Activated CD4-positive, alpha-beta memory T cell treated with anti-CD3 and anti-CD28 coated beads, Interleukin-2, amount 10 ng/mL, durations not matched to agents 7 days and 5 days (primary cell): ENCODE results near the gene ARHGAP26. TPM values are rescaled to one million over a fixed set of nuclear protein-coding genes. Genes with fewer than 3 reads are reported as not detected.

Source experiments
- total RNA-seq, 2 experiments: library from RNA; stranded (reverse); gene quantifications; one replicate each; pipeline ENCODE4 v1.2.3, GENCODE V29; 2021

The ARHGAP26 gene
- total RNA-seq, 2 experiments from 2014 or later = 14.8 to 17.1 TPM

Other genes starting within 250 kb of the ARHGAP26 start
- not detected for gene FGF1, start 84.3 kb upstream of the ARHGAP26 start, total RNA-seq